Muscle of arm (tissue), 12 donors: ENCODE measurements around the gene MYO1D. TPM values are rescaled to one million over a fixed set of nuclear protein-coding genes. Genes with fewer than 3 reads are reported as not detected.
"Not testable (repeated sequence)": the region's sequence is repeated elsewhere in the genome, so short reads cannot be mapped to it uniquely, and the experiment has no call there.

Experiments
- DNase-seq: peaks from one replicate; pipeline ENCODE4 v3.0.0-alpha.2; 2013
- polyA plus RNA-seq, 12 donors: library from polyadenylated mRNA; unstranded; fragments of 120-200 nt; gene quantifications; one replicate each; pipeline ENCODE4 v1.2.1, GENCODE V29; 2013; ENCODE audit not compliant: insufficient read length in 12 of 12

Gene MYO1D
- polyA plus RNA-seq, 12 donors = 3.5 to 24.5 (median 6.2) TPM; not detected in 1

DNA sequence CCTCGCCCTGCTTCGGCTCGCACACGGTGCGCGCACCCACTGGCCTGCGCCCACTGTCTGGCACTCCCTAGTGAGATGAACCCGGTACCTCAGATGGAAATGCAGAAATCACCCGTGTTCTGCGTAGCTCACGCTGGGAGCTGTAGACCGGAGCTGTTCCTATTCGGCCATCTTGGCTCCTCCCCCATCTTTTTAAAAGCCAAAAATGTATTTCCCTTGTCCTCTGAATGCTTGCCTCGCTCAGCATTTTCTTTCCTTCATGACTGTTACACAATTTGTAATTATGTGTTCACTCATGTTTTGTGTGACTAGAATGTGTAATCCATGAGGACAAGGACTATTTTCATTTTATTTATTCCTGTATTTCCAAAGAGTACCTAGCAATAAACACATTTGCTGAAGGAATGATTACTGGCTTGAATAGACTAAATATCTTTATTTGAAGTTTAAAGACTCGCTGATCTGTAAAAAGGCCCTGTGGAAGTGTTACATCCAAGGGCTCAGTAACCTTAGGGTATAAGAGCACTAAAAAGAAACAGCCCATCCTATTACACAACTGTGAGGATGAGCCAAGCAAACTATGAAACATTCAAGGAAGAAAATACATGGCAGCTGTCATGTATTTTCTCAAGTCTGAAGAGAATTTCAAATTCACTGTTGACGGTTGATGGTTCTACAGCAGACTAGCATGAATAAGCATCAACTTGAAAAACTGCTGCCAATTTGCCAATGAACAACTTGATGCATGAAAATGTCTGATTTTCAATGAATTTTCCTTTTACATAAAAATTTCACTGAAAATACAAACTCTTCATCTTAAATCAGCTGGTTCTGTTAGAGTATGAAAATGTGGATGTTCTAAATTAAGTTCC, 192.6 kb downstream of the MYO1D start:
- DNase-seq = no peak

DNA sequence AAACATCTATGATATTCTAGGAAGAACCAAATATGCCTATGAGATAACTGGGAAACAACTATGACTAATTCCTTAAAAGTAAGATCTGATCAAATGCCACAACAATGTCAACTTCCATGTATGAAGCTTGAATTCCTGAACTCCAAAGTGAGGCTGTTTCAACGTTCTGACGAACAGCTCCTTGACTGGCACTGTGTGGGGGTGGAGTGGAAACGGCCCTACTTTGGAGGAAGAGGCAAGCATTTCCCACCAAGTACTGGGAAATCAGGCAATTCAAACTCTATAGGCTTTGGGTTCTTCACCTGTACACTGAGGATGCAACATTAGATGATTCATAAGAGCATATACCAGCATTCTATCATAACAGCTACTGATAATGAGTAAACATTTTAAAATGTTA, 203.0 kb downstream of the MYO1D start:
- no peak for DNase-seq

DNA sequence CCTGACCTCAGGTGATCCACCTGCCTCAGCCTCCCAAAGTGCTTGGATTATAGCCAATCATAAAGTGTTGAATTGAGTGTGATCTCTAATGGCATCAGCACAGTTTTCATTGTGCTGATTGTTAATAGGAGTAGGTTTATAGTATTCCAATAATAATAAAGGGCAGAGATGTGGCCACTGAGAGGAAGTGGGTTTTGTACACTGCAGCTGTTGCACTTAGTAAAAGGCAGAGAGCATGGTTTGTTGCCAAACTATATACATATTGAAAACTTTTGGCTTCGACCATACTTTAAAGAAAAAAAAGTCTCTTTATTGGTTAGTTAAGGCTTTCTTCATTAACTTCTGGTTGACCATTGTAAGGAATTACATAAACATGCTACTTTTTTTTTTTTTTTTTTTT, 204.2 kb downstream of the MYO1D start:
- DNase-seq = no peak

DNA sequence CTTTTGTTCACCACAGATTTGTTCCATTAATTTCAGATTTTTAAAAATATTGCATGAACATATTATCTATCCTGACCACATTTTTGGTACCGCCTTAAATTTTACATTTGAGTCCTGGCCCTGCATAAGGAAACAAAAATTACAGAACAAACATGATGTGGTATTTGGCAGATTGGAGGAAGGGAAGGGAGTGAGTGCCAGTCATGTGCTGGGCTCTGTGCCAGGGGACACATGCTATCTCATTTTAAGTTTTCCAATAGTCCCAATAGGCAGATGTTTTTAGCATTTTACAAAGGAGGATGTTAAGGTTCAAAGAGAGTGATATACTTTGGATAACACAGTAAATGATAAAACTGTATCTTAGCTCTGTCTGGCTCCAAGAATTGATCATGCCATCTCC, 205.0 kb downstream of the MYO1D start:
- DNase-seq = peak; percentile 29

DNA sequence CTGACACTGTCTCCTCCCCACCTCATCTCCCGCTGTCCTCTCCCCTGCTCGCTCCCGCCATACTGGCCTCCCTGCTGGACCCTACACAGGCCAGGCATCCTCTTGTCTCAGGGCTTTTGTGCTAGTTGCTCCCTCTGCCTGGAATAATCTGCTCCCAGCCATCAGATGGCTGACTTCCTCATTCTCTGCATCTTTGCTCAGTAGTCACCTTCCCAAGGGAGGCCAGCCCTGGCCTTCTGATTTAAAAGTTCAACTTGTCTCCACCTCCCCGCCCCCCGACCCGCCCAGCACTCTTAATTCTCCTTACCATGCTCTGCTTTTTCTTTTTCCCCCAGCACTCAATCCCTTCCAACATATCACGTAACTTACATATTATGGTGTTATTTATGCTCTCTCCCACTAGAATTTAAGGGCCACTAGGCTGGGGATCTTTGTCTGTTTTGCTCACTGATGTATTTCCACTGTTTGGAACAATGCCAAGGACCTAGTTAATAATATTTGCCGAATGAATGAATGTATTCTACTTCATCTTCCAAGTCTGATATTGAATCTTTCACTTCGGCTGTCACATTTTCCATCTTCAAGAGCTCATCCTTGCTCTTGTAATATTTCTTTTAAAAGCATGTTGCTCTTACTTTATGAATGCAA, 211.9 kb downstream of the MYO1D start:
- DNase-seq = no peak

DNA sequence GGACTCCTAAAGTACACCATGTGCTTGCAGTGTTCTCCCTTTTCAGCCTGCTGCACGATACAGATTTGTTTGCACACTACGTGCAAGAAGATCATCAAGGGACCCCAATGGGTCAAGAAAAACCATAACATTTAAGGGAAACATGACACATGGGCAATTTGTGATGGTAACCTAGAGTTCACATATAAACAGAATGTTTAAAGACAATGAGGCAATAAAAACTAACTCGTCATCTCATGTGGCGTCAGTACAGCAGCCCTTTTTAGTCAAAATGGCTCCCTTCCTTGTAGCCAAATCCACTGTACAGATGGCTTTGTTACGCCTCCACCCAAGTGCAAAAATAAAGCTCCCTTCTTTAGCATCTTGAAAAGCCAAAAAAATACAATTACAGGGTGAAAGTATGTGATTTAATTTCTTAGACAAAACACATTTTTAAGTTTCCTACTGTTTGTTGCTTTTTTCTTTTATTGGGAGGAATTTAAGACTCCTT, 216.4 kb downstream of the MYO1D start:
- no peak for DNase-seq

DNA sequence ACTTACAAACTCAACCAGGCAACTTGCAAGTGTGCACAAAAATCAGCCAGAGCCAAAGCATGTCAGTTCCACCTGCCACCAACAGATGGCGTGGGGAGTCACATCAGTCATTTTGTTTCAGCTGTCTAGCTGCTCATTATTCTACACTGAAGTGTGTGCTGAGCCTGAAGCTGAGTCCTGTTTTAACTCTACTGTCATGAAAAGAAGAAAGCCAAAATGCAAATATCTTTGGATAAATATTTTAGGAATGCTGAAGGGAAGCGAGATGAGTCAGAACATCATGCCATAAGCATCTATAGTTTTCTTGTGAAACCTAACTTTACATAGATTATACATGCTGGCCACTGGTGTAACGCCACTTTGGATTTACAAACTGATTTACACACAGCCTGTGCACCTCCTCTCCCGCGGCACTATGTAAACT, 217.5 kb downstream of the MYO1D start:
- DNase-seq = peak; percentile 76

DNA sequence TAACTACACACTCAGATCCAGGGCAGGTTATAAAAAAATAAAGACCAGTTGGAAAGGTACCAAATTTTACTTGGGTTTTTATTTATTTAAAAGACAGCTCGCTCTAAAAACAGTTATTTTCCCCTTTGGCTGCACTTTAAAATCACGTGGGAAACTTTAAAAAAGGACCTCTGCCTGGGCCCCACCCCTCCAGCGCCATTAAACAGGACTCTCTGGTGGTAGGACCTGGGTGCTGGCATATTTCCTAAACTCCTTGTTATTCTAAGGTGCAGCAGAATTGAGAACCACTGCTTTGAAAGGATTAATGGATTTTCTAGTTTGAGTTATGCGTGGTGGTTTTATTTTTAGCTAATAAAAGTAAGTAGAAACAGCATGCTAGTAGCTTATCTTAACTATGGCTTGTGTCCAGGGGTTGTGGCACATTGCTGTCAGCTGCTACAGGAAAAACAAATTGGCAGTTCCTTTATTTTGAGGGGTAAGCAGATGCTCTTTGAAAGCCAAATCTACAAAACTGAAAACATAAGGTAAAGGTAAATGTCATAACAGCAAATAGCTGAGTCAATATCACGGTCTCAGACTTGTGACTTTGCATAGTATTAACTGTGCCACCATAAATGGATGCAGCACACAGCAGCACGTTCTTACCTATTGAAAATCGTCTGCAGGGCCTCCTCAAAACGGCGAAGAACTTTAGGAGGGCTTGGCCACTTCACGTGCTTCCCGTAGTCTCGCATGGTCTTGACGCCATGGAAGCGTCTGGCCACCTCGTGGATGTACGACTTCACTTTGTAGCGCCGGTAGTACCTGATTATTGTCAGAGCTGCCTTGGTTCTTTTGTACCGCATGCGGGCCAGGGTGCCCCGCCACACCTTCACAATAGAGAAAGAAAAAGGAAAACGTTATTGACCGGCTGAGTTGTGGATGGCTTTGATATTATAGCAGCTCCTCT, 218.2 kb downstream of the MYO1D start:
- DNase-seq = no peak

DNA sequence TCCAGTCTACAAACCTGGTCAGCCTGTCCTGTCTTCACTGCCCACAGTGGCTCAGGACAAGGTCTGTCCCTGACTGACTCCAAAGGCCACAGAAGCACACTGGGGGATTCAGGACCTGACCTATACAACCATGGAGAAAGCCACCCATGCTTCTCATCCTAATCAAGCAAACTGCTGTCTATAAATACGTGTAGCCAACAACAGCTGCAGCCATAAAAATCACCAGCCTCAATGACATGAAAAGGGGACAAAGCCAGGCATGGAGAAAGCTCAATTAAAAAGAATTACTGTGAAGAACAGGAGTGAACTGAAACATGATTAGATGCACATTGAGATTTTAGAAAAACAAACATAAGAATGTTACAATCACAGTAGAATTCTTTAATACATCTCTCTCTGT, 220.0 kb downstream of the MYO1D start:
- DNase-seq = no peak

DNA sequence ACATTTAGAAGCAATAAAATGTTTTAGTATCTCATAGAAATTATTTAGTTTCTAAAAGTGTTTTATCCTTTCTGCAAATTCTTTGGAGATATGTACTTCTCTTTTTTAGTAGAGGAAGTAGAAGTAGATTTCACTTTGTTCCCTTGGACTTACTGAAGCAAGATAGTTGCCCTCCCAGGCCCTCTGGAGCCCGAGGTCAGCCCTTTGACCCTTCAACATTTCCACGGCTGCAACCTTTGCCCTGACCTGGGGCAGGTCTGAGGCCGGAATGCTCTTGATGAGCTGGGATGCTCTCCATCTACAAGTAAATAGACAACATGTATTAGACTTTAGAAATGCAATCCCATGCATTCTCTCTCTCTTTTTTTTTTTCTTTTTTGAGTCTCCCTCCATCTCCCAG, 222.6 kb downstream of the MYO1D start:
- DNase-seq = no peak

DNA sequence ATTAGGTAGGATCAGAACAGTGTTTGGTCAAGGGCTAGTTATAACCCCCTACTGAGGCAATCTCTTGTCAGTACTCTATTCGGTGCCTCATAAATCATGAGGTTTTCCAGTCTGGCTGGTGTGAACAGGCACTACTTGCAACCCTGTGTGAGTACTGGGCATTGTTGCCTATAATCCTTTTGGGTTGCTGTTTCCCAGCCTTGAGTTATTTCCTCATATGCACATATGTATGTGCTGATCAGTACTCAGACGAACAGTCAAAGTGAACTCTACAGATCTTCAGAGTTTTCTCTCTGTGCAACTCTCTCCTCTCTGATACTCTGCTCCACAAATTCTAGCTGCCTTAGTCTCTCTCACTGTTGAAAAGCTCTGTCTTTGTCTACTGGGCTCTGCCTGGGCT, 225.8 kb downstream of the MYO1D start:
- no peak for DNase-seq

DNA sequence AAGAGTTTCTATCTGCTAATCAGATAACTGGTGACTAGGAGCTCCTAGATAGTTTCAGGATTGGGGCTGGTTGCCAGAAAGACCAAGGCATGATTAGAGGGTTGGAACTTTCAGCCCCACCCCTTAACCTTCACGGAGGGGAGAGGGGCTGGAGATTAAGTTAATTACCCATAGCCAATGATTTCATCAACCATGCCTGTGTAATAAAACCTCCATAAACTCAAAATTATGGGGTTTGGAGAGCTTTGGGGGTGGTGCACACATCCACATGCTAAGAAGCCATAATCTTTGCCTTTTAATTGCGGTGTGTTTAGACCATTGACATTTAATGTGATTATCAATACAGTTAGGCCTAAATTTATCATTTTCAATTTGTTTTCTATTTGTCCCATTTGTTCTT, 228.5 kb downstream of the MYO1D start:
- no peak for DNase-seq

DNA sequence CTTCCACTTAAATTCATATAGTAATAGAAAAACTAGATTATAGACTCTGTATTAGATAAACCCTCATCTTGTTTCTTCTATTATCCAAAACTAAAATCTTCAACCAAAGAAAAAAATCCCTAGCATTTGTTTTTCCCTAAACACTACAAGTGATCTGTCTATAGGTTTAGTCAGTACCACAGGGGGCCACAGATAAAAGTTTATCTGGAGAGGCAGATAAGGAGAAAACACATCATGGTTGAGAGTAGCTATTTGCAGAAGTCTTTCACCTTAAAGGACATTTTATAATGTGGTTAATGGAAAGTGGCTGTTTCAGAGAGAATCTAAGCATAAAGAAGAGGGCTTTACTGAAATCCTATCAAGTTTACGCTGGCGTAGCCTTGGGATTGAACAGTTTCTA, 230.0 kb downstream of the MYO1D start:
- DNase-seq = no peak

DNA sequence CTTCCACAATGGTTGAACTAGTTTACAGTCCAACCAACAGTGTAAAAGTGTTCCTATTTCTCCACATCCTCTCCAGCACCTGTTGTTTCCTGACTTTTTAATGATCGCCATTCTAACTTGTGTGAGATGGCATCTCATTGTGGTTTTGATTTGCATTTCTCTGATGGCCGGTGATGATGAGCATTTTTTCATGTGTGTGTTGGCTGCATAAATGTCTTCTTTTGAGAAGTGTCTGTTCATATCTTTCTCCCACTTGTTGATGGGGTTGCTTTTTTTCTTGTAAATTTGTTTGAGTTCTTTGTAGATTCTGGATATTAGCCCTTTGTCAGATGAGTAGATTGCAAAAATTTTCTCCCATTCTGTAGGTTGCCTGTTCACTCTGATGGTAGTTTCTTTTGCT, 235.4 kb downstream of the MYO1D start:
- DNase-seq = not testable (repeated sequence)

DNA sequence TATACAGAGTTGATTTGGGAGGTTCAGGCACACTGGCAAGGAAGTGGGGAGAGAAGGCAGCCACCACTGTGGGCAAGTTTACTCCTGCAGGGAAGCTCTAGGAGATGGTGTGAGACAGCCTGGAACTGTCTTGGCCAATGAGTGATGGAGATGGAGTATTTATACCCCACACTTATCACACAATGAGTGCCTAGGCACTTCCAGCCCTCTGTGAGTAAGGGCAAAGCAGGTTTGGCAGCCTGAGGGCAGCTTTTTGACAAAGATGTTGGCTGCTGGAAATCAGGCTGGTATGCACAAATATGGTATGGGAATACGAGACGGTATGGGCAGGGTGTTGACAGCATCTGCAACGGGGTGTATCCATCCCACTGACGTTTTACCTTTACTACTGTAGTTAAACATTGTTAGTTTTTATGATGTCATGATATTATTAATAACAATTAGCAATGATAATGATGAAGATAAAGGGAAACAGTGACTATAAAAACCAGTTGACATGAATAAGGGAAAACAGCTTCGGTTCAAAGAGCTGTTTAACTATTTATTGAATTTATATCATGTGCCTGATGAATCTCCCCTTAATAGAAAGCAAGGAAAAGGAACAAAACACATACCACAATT, 240.2 kb downstream of the MYO1D start:
- no peak for DNase-seq

DNA sequence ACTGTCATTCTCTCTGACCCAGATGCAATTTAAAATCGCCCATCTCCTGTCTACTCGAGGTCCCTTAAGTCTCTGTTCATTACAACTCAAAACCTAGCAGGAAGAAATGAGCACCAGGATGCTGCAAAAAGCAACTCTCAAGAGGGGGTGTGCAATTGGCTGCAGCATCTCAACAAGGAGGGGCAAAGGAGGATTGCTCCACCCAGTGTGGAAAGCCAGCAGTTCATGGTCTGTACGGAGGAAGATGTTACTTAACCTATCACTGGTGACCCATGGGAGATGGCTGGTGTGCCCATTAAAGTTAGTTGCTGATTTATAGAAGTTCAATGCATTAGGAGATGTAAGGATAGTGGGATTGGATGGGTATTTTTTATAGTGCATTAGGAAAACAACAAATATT, 242.8 kb downstream of the MYO1D start:
- no peak for DNase-seq

DNA sequence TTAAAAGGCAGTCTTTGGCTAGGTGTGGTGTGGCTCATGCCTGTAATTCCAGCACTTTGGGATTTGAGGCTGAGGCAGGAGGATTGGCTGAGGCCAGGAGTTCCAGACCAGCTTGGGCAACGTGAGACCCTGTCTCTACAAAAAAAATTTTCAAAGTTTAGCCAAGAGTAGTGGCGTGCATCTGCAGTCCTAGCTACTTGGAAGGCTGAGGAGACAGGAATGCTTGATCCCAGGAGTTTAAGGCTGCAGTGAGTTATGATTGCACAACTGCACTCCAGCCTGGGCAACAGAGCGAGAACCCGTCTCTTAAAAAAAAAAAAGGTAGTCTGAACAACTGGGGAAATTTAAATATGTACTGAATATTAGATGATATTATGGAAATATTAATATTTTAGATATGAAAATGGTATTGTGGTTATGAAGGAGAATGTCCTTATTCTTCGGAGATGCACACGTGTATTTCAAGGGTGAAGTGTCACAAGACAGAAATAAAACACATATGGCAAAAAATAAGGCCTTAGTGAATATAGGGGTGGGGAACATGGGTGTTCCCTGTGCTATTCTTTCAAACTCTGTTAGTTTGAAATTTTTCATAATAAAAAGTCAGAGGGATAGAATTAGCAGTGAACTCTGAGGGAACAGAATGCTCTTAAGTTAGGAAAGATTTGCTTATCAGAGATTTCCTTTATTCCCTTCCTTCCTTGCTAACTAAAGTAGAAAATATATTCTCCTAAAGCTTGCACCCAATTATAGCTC, 245.4 kb downstream of the MYO1D start:
- DNase-seq = no peak

DNA sequence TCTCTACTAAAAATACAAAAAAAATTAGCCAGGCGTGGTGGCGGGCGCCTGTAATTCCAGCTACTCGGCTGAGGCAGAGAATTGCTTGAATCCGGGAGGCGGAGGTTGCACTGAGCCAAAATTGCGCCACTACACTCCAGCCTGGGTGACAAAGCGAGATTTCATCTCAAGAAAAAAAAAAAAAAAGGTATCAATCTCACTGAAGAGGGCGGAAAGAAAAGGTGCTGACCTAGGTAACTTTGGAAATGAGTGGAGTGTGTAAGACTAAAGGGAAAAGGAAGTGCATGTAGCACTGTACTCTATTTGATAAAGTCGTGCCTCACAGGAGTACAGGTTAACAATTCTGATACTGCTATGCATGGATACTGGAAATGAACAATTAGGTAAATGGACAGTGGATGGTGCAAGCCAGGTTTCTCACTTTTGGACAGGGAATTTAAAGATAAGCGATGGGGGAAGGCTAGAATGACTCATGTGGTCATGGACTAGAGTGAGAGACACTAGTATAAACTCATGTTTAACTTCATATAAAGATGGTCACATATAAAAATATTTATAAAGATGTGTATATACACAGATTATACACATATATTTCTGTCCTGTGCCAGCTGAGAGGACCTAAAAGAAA, 247.2 kb downstream of the MYO1D start:
- no peak for DNase-seq

DNA sequence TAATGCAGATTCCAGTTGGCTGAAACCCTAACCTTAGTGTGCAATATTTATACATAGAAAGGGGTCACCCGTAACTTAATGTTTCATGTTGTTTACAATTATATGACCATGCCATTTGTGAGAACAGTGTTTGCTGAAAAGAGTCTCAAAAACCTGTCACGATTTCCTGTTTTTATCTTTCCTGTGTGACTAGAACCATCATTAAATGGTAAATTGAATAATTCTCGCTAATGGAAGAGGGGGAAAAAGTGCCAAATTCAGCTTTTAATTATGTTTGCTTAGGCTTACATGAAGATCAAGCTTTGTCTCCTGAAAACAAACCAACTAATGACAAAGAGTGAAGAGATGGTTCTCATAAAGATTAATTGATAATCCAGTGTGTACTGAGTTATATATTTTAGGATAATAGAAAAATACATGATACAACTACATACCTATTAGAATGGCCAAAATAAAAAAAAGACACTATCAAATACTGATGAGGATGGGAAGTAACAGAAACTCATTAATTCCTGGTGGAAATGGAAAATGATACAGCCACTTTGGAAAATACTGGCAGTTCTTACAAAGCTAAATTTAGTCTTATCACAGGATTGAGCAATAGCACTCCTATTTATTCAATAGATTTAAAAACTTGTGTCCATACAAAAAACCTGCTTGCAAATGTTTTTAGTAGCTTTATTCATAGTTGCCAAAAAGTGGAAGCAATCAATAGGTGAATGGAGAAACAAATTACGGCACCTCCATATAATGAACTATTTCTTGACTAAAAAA, 248.5 kb downstream of the MYO1D start:
- no peak for DNase-seq
